ENCODE measurements around the gene ZDHHC8.
"Not testable (repeated sequence)": the region's sequence is repeated elsewhere in the genome, so short reads cannot be mapped to it uniquely, and the experiment has no call there.

DNA sequence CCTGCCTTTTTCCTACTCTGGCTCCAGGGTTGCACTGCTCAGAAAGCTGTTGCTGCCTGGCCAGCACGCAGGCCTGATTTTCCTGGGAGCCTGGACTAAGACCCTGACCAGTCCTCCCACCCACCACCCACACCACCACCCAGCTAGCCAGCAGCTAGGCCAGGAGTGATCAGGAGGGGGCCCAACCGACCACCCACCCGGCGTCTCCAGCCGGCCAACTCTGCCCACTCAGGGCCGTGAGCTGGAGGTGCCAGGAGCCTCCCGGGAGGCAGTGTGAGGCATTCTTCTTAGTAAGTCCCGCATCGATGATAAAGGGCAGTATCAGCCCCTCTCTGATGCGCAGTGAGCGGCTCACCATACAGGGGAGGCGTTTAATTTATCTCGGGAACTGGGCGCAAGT lies 27.9 kb downstream of the ZDHHC8 start:
- not testable (repeated sequence) for TF ChIP-seq POLR2A (IDR thresholded peaks at IDR 0.05; ENCODE audit: low read length); GATA1 (IDR thresholded peaks at IDR 0.05; ENCODE audit: low read depth, low read length)
